Colonic mucosa (tissue), 4 donors: Measurements from ENCODE around the gene CLECL1. TPM values are rescaled to one million over a fixed set of nuclear protein-coding genes. Genes with fewer than 3 reads are reported as not detected.
"Not testable (repeated sequence)": the region's sequence is repeated elsewhere in the genome, so short reads cannot be mapped to it uniquely, and the experiment has no call there.

ENCODE experiments used
- DNase-seq: peaks from one replicate; pipeline ENCODE4 v3.0.0-alpha.2; 2020
- H3K27ac ChIP-seq: fragments of 200-600 bp; one replicate; pipeline ENCODE4 v1.8.0; 2021
- H3K27me3 ChIP-seq: fragments of 200-600 bp; one replicate; pipeline ENCODE4 v1.8.0; 2021
- H3K36me3 ChIP-seq: fragments of 200-600 bp; one replicate; pipeline ENCODE4 v1.8.0; 2021
- H3K4me1 ChIP-seq: fragments of 200-600 bp; one replicate; pipeline ENCODE4 v1.8.0; 2021; ENCODE audit warnings: mild to moderate bottlenecking
- H3K4me3 ChIP-seq: fragments of 200-600 bp; one replicate; pipeline ENCODE4 v1.8.0; 2021
- H3K9ac ChIP-seq, 2 donors: one replicate each; pipeline ENCODE4 v1.7.0; 2013; ENCODE audit warnings: control low read depth in 2 of 2, low read depth in 2 of 2, low read length in 2 of 2
- H3K9me3 ChIP-seq: fragments of 200-600 bp; one replicate; pipeline ENCODE4 v1.8.0; 2021
- intact Hi-C: fragments of 100-400 bp; cut with DNase I; formaldehyde crosslinking; loops from one replicate; pipeline ENCODE4 v1.14.1; 2022
- total RNA-seq, 2 donors: library from RNA; stranded (reverse); fragmentation: NEBNext Ultra II Directional in 1 of 2; extraction: Animal tissue kit (Norgen Biotek cat#: 25700) in 1 of 2; gene quantifications; one replicate each; pipeline ENCODE4 v1.2.1, GENCODE V29; 2021
- TF ChIP-seq, protein P1 (sequence below): fragments of 200-600 bp; IDR thresholded peaks from one replicate; pipeline ENCODE4 v1.8.0; 2022; ENCODE audit warnings: antibody characterized with exemption, mild to moderate bottlenecking
- donor health status: healthy.
- donor health status: DM: no; HTN: no; CAD: no.
- donor health status: DM: no; HTN: no; CAD: no.

The CLECL1 gene
- total RNA-seq, 2 donors from 2014 or later: 0.40 TPM; not detected in 1

DNA sequence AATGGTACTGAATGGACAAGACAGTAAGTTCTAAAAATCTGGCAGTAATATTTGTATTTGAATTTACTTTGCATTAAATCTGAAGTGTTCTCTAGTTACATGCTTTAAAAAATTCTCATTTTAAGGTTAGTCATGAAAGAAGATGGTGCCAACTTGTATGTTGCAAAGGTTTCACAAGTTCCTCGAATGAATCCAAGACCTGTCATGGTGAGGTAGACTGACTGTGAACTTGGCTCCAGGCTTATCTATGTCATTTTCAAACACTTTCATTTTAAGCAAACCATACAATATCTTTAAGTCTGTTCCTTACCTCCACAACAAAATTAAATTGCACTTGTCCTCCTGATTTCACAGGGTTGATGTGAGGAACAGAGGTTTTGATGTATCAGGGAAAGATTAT, 40.0 kb downstream of the CLECL1 start:
- intact Hi-C loops: no loop called here
- TF ChIP-seq, protein P1, sequence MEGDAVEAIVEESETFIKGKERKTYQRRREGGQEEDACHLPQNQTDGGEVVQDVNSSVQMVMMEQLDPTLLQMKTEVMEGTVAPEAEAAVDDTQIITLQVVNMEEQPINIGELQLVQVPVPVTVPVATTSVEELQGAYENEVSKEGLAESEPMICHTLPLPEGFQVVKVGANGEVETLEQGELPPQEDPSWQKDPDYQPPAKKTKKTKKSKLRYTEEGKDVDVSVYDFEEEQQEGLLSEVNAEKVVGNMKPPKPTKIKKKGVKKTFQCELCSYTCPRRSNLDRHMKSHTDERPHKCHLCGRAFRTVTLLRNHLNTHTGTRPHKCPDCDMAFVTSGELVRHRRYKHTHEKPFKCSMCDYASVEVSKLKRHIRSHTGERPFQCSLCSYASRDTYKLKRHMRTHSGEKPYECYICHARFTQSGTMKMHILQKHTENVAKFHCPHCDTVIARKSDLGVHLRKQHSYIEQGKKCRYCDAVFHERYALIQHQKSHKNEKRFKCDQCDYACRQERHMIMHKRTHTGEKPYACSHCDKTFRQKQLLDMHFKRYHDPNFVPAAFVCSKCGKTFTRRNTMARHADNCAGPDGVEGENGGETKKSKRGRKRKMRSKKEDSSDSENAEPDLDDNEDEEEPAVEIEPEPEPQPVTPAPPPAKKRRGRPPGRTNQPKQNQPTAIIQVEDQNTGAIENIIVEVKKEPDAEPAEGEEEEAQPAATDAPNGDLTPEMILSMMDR: no peak
- H3K36me3 ChIP-seq: peaks cover 10% of the 10 kb centered on the region

DNA sequence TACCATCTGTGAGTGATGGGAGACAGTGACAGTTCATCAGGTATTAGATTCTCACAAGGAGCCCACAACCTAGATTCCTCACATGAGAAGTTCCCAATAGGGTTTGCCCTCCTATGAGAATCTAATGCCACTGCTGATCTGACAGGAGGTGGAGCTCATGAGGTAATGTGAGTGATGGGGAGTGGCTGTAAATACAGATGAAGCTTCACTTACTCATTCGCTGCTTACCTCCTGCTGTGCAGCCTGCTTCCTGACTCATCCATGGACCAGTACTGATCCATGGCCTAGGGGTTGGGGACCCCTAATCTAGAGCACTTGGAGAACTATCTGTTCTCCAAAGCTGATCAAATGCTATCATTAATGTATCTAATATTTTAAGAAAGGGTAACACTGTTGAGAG, 45.7 kb downstream of the CLECL1 start:
- Histone ChIP-seq H3K27me3 (no peaks in the 10 kb centered on the region), H3K9me3 (no peaks in the 10 kb centered on the region), H3K36me3 (peaks cover 10% of the 10 kb centered on the region), H3K27ac (no peak overlapping the region), H3K9ac (no peak overlapping the region), H3K4me3 (no peak overlapping the region), H3K4me1 (no peaks in the 10 kb centered on the region)
- TF ChIP-seq, protein P1: no peak
- no peak for DNase-seq
- intact Hi-C loops: no loop called here

More for the DNA sequence above, 40.0 kb downstream of the CLECL1 start:
- Histone ChIP-seq H3K27ac (no peak overlapping the region), H3K9me3 (no peaks in the 10 kb centered on the region), H3K27me3 (no peaks in the 10 kb centered on the region), H3K4me3 (no peak overlapping the region), H3K9ac (no peak overlapping the region), H3K4me1 (no peaks in the 10 kb centered on the region)
- no peak for DNase-seq

DNA sequence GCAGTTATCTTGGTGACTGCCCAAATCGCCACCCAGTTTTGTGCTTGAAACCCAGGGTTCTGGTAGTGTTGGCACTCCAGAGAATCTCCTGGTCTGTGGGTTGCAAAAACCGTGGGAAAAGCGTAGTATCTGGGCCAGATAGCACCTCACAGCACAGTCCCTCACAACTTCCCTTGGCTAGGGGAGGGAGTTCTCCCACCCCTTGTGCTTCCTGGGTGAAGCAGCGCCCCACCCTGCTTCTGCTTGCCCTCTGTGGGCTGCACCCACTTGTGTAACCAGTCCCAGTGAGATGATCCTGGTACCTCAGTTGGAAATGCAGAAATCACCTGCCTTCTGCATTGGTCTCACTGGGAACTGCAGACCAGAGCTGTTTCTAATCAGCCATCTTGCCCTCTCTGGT, 47.0 kb downstream of the CLECL1 start:
- intact Hi-C loops: no loop called here
- DNase-seq: no peak
- Histone ChIP-seq H3K4me1 (no peaks in the 10 kb centered on the region), H3K9me3 (no peaks in the 10 kb centered on the region), H3K27ac (no peak overlapping the region), H3K36me3 (peaks cover 10% of the 10 kb centered on the region), H3K9ac (no peak overlapping the region), H3K27me3 (no peaks in the 10 kb centered on the region), H3K4me3 (no peak overlapping the region)
- TF ChIP-seq, protein P1: no peak

DNA sequence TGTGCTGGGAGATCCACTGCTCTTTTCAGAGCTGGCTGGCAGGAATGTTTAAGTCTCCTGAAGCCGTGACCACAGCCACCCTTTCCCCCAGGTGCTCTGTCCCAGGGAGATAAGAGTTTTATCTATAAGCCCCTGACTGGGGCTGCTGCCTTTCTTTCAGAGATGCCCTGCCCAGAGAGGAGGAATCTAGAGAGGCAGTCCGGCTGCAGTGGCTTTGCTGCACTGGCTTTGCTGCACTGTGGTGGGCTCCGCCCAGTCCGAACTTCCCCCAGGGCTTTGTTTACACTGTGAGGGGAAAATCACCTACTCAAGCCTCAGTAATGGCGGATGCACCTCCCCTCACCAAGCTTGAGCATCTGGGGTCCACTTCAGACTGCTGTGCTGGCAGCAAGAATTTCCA, 47.5 kb downstream of the CLECL1 start:
- H3K4me1 ChIP-seq, DNase-seq, H3K4me3 ChIP-seq, H3K9me3 ChIP-seq, H3K27ac ChIP-seq, H3K9ac ChIP-seq, H3K27me3 ChIP-seq, H3K36me3 ChIP-seq, intact Hi-C loops: not testable (repeated sequence)

DNA sequence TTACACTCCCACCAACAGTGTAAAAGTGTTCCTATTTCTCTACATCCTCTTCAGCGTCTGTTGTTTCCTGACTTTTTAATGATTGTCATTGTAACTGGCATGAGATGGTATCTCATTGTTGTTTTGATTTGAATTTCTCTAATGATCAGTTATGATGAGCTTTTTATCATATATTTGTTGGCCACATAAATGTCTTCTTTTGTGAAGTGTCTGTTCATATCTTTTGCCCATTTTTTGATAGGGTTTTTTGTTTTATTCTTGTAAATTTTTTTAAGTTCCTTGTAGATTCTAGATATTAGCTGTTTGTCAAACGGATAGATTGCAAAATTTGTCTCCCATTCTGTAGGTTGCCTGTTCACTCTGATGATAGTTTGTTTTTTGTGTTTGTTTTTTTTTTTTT, 49.9 kb downstream of the CLECL1 start:
- H3K9ac ChIP-seq, H3K27ac ChIP-seq, DNase-seq, intact Hi-C loops, H3K27me3 ChIP-seq, H3K36me3 ChIP-seq, H3K4me1 ChIP-seq, H3K4me3 ChIP-seq, H3K9me3 ChIP-seq: not testable (repeated sequence)

DNA sequence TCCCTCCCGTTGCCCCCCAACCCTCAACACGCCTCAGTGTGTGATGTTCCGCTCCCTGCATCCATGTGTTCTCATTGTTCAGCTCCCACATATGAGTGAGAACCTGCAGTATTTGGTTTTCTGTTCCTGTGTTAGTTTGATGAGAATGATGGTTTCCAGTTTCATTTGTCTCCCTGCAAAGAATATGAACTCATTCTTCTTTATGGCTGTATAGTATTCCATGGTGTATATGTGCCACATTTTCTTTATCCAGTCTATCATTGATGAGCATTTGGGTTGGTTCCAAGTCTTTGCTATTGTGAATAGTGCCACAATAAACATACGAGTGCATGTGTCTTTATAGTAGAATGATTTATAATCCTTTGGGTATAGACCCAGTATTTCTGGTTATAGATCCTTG, 50.4 kb downstream of the CLECL1 start:
- H3K4me3 ChIP-seq, H3K9ac ChIP-seq, H3K27ac ChIP-seq, DNase-seq, H3K9me3 ChIP-seq, H3K4me1 ChIP-seq, H3K36me3 ChIP-seq, intact Hi-C loops, H3K27me3 ChIP-seq: not testable (repeated sequence)

DNA sequence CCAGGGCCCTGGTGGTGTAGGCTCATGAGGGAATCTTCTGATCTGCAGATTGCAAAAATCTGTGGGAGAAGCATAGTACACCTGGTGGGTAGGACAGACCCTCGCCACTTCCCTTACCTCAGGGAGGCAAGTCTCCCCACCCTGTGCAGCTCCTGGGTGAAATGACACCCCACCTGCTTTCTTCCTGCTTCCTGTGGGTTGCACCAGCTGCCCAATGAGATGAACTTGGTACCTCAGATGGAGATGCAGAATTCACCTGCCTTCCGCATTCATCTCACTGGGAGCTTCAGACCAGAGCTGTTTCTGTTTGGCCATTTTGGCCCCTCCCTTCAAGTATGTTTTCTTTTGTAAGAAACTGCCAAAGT, 58.7 kb downstream of the CLECL1 start:
- Histone ChIP-seq H3K27me3 (no peaks in the 10 kb centered on the region), H3K4me3 (no peak overlapping the region), H3K9ac (no peak overlapping the region), H3K36me3 (no peaks in the 10 kb centered on the region), H3K27ac (peak overlapping the region; percentile 56), H3K4me1 (no peaks in the 10 kb centered on the region), H3K9me3 (no peaks in the 10 kb centered on the region)
- intact Hi-C loops: no loop called here
- peak; percentile 23 for DNase-seq
- TF ChIP-seq, protein P1: no peak
